ENCODE results near the gene EFHD2.

DNA sequence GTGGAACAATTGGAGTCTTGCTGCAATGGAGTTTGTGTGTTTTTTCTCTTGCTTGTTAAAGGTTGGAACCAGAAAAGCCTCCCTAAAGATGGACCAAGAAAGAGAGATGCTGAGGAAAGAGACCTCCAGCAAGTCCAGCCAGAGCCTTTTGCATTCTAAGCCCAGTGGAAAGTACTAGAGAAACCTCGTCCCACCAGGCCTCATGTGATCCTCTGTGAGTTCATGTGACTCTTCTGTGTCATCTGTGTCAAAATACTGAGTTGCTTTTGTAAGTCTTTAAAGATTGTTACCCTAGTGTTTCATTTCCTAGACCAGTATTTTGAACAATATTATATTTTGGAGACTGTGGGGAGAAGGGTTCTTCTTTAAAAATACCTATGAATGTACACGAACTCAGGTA lies 12.5 kb upstream of the EFHD2 start:
- no peak for TF ChIP-seq POLR2A (IDR thresholded peaks at IDR 0.05; ENCODE audit: low read depth, low read length)
- no peak for TF ChIP-seq POLR2AphosphoS5 (IDR thresholded peaks at IDR 0.05; ENCODE audit: low read depth, low read length)
- TF ChIP-seq PAX5 (IDR thresholded peaks at IDR 0.05; ENCODE audit: insufficient read depth, low read length, severe bottlenecking): no peak
